K562 (cell line): Measurements from ENCODE around the gene RNF43. TPM values are rescaled to one million over a fixed set of nuclear protein-coding genes. Genes with fewer than 3 reads are reported as not detected.
A peak's percentile ranks its signal among the peaks of the same experiment; 100 is the strongest.

Experiments
- CBFB ChIP-seq: sonication (generic); formaldehyde crosslinking; IDR thresholded peaks from 2 replicates; pipeline ENCODE4 v1.4.0; 2020; ENCODE audit warnings: mild to moderate bottlenecking, missing genetic modification reagents
- CGGBP1 ChIP-seq: fragments of 250-450 bp; sonication (Bioruptor Pico); IDR thresholded peaks from 2 replicates; pipeline ENCODE4 v1.9.0; 2021; ENCODE audit warnings: mild to moderate bottlenecking
- CHCHD3 ChIP-seq: fragments of 250-450 bp; sonication (Bioruptor Pico); IDR thresholded peaks from 2 replicates; pipeline ENCODE4 v2.1.2; 2022; ENCODE audit warnings: mild to moderate bottlenecking
- CREM ChIP-seq: IDR thresholded peaks from 2 replicates; pipeline ENCODE4 v1.6.1; 2014; ENCODE audit warnings: antibody characterized with exemption, low read depth
- DPF2 ChIP-seq: fragments of 450-650 bp; IDR thresholded peaks from 2 replicates; pipeline ENCODE4 v1.6.1; 2016
- E2F3 ChIP-seq: fragments of 250-450 bp; sonication (Bioruptor Pico); IDR thresholded peaks from 2 replicates; pipeline ENCODE4 v1.4.0; 2020; ENCODE audit warnings: mild to moderate bottlenecking
- ERF ChIP-seq: fragments of 450-650 bp; formaldehyde crosslinking; IDR thresholded peaks from 2 replicates; pipeline ENCODE4 v1.4.0; 2020; ENCODE audit warnings: mild to moderate bottlenecking, mixed read lengths
- GABPA ChIP-seq: fragments of 200-800 bp; sonication (Bioruptor generic); conservative IDR thresholded peaks from 2 replicates; pipeline ENCODE4 v1.6.1; 2016; ENCODE audit warnings: low read depth, missing genetic modification characterization, missing compliant biosample characterization
- HMGXB4 ChIP-seq: sonication (generic); formaldehyde crosslinking; IDR thresholded peaks from 2 replicates; pipeline ENCODE4 v1.8.1; 2023; ENCODE audit warnings: mild to moderate bottlenecking, missing genetic modification reagents
- KLF13 ChIP-seq: fragments of 450-650 bp; IDR thresholded peaks from 2 replicates; pipeline ENCODE4 v1.6.1; 2016; ENCODE audit warnings: missing genetic modification characterization, low read depth, mild to moderate bottlenecking, missing compliant biosample characterization, moderate library complexity, borderline replicate concordance
- PBX2 ChIP-seq, 2 experiments: IDR thresholded peaks in 1 of 2; conservative IDR thresholded peaks in 1 of 2; 2 replicates each; pipeline ENCODE4 v1.6.1; 2016; ENCODE audit warnings: low read depth in 2 of 2, mild to moderate bottlenecking in 1 of 2, missing compliant biosample characterization in 1 of 2, missing genetic modification characterization in 1 of 2, moderate library complexity in 1 of 2
- PKNOX1 ChIP-seq: fragments of 450-650 bp; IDR thresholded peaks from 2 replicates; pipeline ENCODE4 v1.6.1; 2016
- ZKSCAN1 ChIP-seq: fragments of 150-350 bp; IDR thresholded peaks from 2 replicates; pipeline ENCODE4 v1.6.1; 2016; ENCODE audit warnings: low read depth, low read length
- ZNF12 ChIP-seq: sonication (generic); formaldehyde crosslinking; IDR thresholded peaks from 2 replicates; pipeline ENCODE4 v1.4.0; 2020; ENCODE audit warnings: mild to moderate bottlenecking, missing genetic modification reagents
- ZNF140 ChIP-seq: fragments of 250-450 bp; sonication (Bioruptor Pico); IDR thresholded peaks from 2 replicates; pipeline ENCODE4 v1.8.0; 2021; ENCODE audit warnings: moderate library complexity, mild to moderate bottlenecking, inconsistent platforms
- ZNF436 ChIP-seq: fragments of 250-450, 450-650 bp; sonication (Bioruptor Pico); formaldehyde crosslinking; IDR thresholded peaks from 2 replicates; pipeline ENCODE4 v1.7.0; 2020; ENCODE audit warnings: mild to moderate bottlenecking
- ZNF583 ChIP-seq: fragments of 250-450 bp; sonication (Bioruptor Pico); IDR thresholded peaks from 2 replicates; pipeline ENCODE4 v1.4.0; 2020
- polyA plus RNA-seq, 8 experiments: library from polyadenylated mRNA; depleted of rRNA in 4 of 8; stranded (reverse) in 5 of 8; unstranded in 3 of 8; fragments of >200 nt; fragmentation: Nextera tagmentation in 2 of 8; fragmentation: Illumina TruSeq in 1 of 8; extraction: Ambion mirVana in 2 of 8; extraction: Trizol in 1 of 8; gene quantifications; 2 replicates each; pipeline versions ENCODE4 v1.2.1 to v1.2.3, GENCODE V29; 2011 to 2014; ENCODE audit warnings: inconsistent platforms in 1 of 8, missing spikeins in 1 of 8
- total RNA-seq, 7 experiments: library from RNA; depleted of rRNA in 6 of 7; stranded (reverse); fragments of >200 nt in 6 of 7; fragmentation: Illumina TruSeq in 2 of 7; extraction: Trizol in 2 of 7; gene quantifications; 2 replicates each; pipeline versions ENCODE4 v1.2.1 to v1.2.3, GENCODE V29; 2011 to 2021; ENCODE audit warnings: low replicate concordance in 1 of 7

RNF43 gene
- total and polyA plus RNA-seq, 9 of the 15 experiments (the other 6 are each of a cell fraction or from before 2014, with no cell fraction given), result 0.29 to 2.7 (median 1.4) TPM

- TF ChIP-seq CREM (no peak), ZNF140 (CRISPR knock-in tag) (no peak), PBX2 (CRISPR knock-in tag; IDR thresholded peaks at IDR 0.05; ENCODE audit: low read depth) (no peak), PBX2 (tag; conservative IDR thresholded peaks at IDR 0.05; ENCODE audit: low read depth) (peak; percentile 44; the same call in 1 of the 2 replicates), ZNF12 (CRISPR knock-in tag) (no peak), E2F3 (CRISPR knock-in tag) (no peak), ZKSCAN1 (no peak), CBFB (CRISPR knock-in tag) (no peak), ZNF583 (CRISPR knock-in tag) (no peak), ZNF436 (CRISPR knock-in tag) (no peak), CGGBP1 (CRISPR knock-in tag) (no peak), HMGXB4 (CRISPR knock-in tag) (no peak), DPF2 (no peak), ERF (CRISPR knock-in tag) (no peak), KLF13 (tag) (no peak), PKNOX1 (peak; percentile 75), CHCHD3 (CRISPR knock-in tag) (no peak), GABPA (tag) (0 out of 2 replicates have a peak, but pooled peaks have one; percentile 15)
Measured at GRCh38 chr17:58413684-58414083, 3.6 kb downstream of the RNF43 start (continued).
